WTC11 (cell line): ENCODE results near the gene ZNF672.

Experiments
- ATF3 ChIP-seq: sonication (generic); formaldehyde crosslinking; conservative IDR thresholded peaks from 2 replicates; pipeline ENCODE4 v1.8.1; 2022; ENCODE audit warnings: mild to moderate bottlenecking, missing genetic modification reagents
- CTCF ChIP-seq: fragments of 200-600 bp; IDR thresholded peaks from 2 replicates; pipeline ENCODE4 v1.8.0; 2022; ENCODE audit warnings: antibody characterized with exemption
- FOXP4 ChIP-seq: sonication (generic); formaldehyde crosslinking; IDR thresholded peaks from 2 replicates; pipeline ENCODE4 v1.8.0; 2022; ENCODE audit warnings: mild to moderate bottlenecking, missing genetic modification reagents
- JUN ChIP-seq: sonication (generic); formaldehyde crosslinking; IDR thresholded peaks from 2 replicates; pipeline ENCODE4 v1.8.0; 2023; ENCODE audit warnings: mild to moderate bottlenecking, missing genetic modification reagents
- SMAD4 ChIP-seq: sonication (generic); formaldehyde crosslinking; IDR thresholded peaks from 2 replicates; pipeline ENCODE4 v1.8.0; 2022; ENCODE audit warnings: mild to moderate bottlenecking, missing genetic modification reagents
- USF1 ChIP-seq: sonication (generic); formaldehyde crosslinking; IDR thresholded peaks from 2 replicates; pipeline ENCODE4 v1.8.0; 2022; ENCODE audit warnings: mild to moderate bottlenecking, missing genetic modification reagents
- ZNF423 ChIP-seq: fragments of 250-450 bp; sonication (Bioruptor Pico); IDR thresholded peaks from 2 replicates; pipeline ENCODE4 v2.1.2; 2022; ENCODE audit warnings: mild to moderate bottlenecking, moderate library complexity

- TF ChIP-seq SMAD4 (CRISPR knock-in tag) (no peak), CTCF (peak; percentile 78), USF1 (CRISPR knock-in tag) (no peak), JUN (CRISPR knock-in tag) (no peak), FOXP4 (no peak), ZNF423 (CRISPR knock-in tag) (no peak), ATF3 (CRISPR knock-in tag) (no peak)
Measured at GRCh38 chr1:248807067-248807737, 30.8 kb upstream of the ZNF672 start.
